B cell (primary cell): Measurements from ENCODE around the gene CAPRIN2.

Experiments
- CTCF ChIP-seq: fragments of 200-600 bp; IDR thresholded peaks from one replicate; pipeline ENCODE4 v1.8.0; 2022; ENCODE audit warnings: antibody characterized with exemption, mild to moderate bottlenecking
- EZH2 ChIP-seq: IDR thresholded peaks from 2 replicates; pipeline ENCODE4 v1.6.1; 2012; ENCODE audit warnings: borderline replicate concordance, low read depth, mild to moderate bottlenecking, moderate library complexity, low read length; ENCODE audit not compliant: insufficient read depth, poor library complexity, severe bottlenecking

DNA sequence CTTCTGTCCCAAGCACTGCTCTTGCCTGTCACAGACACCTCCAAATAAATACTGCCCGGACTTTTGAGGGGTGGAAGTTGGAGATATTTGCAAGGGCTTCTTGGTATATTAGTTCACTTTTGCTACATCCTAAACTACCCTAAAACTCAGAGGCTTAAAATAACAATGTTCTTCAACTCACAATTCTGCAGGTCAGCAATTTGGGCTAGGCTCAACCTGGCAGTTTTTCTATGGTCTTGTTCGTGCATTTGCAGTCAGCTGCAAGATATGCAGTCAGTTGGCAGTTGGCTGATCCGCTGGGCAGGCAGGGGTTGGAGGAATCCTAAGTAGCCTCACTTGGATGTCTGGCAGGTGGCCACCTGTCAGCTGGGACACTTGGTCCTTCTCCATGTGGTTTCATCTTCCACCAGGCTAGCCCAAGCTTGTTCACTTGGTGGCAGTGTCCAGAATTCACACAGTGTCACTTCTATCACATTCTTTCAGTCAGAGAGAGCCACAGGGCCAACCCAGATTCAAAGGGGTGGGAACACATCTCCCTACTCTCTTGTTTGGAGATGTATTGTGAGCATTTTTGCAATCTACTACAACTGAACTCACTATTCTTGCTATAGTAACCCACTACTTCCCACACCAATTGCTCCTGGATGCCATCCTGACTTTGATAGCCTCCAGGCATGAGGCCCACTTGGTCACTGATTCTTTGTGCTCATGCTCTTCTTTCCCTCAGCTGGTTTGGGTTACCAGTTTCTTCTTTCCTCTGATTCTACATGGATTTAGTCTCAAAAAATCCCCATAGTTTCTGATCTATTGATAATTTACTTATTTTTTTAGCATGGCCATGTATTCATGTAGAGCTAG is 27.8 kb upstream of the CAPRIN2 start:
- TF ChIP-seq CTCF (no peak), EZH2 (no peak)
